Activated CD4-positive, alpha-beta T cell treated with anti-CD3 and anti-CD28 coated beads, Interleukin-2, Interleukin-6, amounts not matched to agents 100 ng/mL and 50 ng/mL, durations not matched to agents 16 hours and 8 hours (primary cell): ENCODE measurements around the gene ANKRD39.
"Not testable (repeated sequence)": the region's sequence is repeated elsewhere in the genome, so short reads cannot be mapped to it uniquely, and the experiment has no call there.

Experiments
- DNase-seq: peaks from one replicate; pipeline ENCODE4 v3.0.0-alpha.2; 2020

ANKRD39 gene

GRCh38 chr2:96869822-96870625 lies 12.2 kb upstream of the ANKRD39 start, which contains the start of gene SEMA4C:
SEMA4C (minus strand) TSS chr2:96870080; CDS start chr2:96867886, 2,194 bp downstream.
- DNase-seq: peak; percentile 14

GRCh38 chr2:96869281-96869821 lies 11.5 kb upstream of the ANKRD39 start:
- no peak for DNase-seq

- DNase-seq: peak; percentile 75
These were observed 10.9 kb upstream of the ANKRD39 start for GRCh38 chr2:96868555-96869280.

- no peak for DNase-seq
These were observed 10.1 kb upstream of the ANKRD39 start for GRCh38 chr2:96867756-96868554.

- DNase-seq: peak; percentile 23
These were observed 9.4 kb upstream of the ANKRD39 start for GRCh38 chr2:96866986-96867755.

GRCh38 chr2:96866586-96866985 lies 8.8 kb upstream of the ANKRD39 start:
- DNase-seq: no peak

- DNase-seq: no peak
These were observed 8.3 kb upstream of the ANKRD39 start for GRCh38 chr2:96866149-96866548.

GRCh38 chr2:96865654-96866053 lies 7.8 kb upstream of the ANKRD39 start:
- no peak for DNase-seq

- no peak for DNase-seq
These were observed 6.7 kb upstream of the ANKRD39 start for GRCh38 chr2:96864343-96865091.

GRCh38 chr2:96863575-96864342 lies 5.9 kb upstream of the ANKRD39 start:
- no peak for DNase-seq

GRCh38 chr2:96863056-96863455 lies 5.2 kb upstream of the ANKRD39 start:
- not testable (repeated sequence) for DNase-seq

- no peak for DNase-seq
These were observed 3.3 kb upstream of the ANKRD39 start for GRCh38 chr2:96861074-96861473.

- DNase-seq: peak; percentile 33
These were observed 2.5 kb upstream of the ANKRD39 start for GRCh38 chr2:96860065-96861029.

GRCh38 chr2:96859681-96860064 lies 1.9 kb upstream of the ANKRD39 start:
- no peak for DNase-seq

GRCh38 chr2:96859099-96859649 lies 1.4 kb upstream of the ANKRD39 start:
- no peak for DNase-seq

GRCh38 chr2:96856776-96857666 lies 795 bp downstream of the ANKRD39 start:
- peak; percentile 67 for DNase-seq

- DNase-seq: no peak
These were observed 4.5 kb downstream of the ANKRD39 start for GRCh38 chr2:96853321-96853720.

- DNase-seq: no peak
These were observed 5.1 kb downstream of the ANKRD39 start for GRCh38 chr2:96852667-96853066.
